ENCODE measurements around the gene GPR52.

The GPR52 gene

DNA sequence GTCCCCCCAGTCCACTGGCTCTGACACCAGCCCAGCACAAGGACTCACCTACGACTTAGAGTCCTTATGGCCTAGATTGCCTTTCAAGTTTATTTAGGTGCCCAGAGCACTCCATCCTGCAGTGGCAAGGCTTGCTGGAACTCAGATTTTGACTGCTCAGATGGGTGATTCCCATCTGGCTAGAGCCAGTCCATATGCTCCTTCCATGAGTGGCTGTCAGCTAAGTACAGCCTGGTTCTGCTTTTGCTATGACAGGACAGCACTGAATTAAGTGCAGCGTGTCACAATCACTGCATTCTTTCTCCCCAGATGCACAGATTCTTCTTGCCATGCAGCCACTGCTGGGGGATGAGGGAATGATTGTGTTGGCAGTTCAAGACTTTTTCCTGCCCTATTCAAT, 43.8 kb downstream of the GPR52 start:
- TF ChIP-seq, protein P1, sequence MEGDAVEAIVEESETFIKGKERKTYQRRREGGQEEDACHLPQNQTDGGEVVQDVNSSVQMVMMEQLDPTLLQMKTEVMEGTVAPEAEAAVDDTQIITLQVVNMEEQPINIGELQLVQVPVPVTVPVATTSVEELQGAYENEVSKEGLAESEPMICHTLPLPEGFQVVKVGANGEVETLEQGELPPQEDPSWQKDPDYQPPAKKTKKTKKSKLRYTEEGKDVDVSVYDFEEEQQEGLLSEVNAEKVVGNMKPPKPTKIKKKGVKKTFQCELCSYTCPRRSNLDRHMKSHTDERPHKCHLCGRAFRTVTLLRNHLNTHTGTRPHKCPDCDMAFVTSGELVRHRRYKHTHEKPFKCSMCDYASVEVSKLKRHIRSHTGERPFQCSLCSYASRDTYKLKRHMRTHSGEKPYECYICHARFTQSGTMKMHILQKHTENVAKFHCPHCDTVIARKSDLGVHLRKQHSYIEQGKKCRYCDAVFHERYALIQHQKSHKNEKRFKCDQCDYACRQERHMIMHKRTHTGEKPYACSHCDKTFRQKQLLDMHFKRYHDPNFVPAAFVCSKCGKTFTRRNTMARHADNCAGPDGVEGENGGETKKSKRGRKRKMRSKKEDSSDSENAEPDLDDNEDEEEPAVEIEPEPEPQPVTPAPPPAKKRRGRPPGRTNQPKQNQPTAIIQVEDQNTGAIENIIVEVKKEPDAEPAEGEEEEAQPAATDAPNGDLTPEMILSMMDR (IDR thresholded peaks at IDR 0.05; ENCODE audit: insufficient read depth, low read depth, low read length, missing control alignments), result no peak
- no peak overlapping the region for H3K4me3 ChIP-seq (ENCODE audit: low read length)
- no peak for DNase-seq (ENCODE audit: low read depth)

DNA sequence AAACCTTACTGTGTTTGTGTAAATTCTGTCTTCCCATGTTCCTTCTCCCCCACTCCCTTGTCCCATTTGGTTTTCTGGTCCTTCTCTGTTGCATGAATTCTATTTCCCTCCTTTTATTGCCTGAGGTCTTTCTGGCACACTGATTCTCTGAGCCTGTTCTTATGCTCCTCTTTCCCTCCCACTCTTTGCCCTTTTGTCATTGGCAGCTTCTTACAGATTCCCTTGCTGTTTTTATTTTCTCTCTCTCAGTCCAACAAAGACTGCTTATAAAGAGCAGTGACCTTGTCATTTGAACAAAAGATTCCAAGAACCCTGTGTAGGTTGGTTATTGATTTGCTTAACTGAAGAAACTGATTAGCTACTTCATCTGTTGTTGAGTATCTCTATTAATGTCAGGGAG, 49.7 kb downstream of the GPR52 start:
- DNase-seq (ENCODE audit: low read depth), result no peak
- TF ChIP-seq, protein P1 (IDR thresholded peaks at IDR 0.05; ENCODE audit: insufficient read depth, low read depth, low read length, missing control alignments), result no peak
- H3K4me3 ChIP-seq (ENCODE audit: low read length), result no peak overlapping the region

Data from epithelial cell of esophagus (primary cell).